Mammary epithelial cell (primary cell): Measurements from ENCODE around the gene MYBPH.

Experiments
- EZH2 ChIP-seq: IDR thresholded peaks from 2 replicates; pipeline ENCODE4 v1.6.1; 2012; ENCODE audit warnings: low read length, inconsistent platforms, borderline replicate concordance
- TF ChIP-seq, protein P1 (sequence below), 2 donors: IDR thresholded peaks in 1 of 2; conservative IDR thresholded peaks in 1 of 2; 2 replicates each; pipeline ENCODE4 v1.5.1; 2011 to 2012; ENCODE audit warnings: inconsistent platforms in 2 of 2, low read length in 2 of 2, mild to moderate bottlenecking in 2 of 2, control low read depth in 1 of 2, low read depth in 1 of 2; ENCODE audit not compliant: insufficient read depth in 1 of 2; ENCODE audit errors: extremely low read depth in 1 of 2

DNA sequence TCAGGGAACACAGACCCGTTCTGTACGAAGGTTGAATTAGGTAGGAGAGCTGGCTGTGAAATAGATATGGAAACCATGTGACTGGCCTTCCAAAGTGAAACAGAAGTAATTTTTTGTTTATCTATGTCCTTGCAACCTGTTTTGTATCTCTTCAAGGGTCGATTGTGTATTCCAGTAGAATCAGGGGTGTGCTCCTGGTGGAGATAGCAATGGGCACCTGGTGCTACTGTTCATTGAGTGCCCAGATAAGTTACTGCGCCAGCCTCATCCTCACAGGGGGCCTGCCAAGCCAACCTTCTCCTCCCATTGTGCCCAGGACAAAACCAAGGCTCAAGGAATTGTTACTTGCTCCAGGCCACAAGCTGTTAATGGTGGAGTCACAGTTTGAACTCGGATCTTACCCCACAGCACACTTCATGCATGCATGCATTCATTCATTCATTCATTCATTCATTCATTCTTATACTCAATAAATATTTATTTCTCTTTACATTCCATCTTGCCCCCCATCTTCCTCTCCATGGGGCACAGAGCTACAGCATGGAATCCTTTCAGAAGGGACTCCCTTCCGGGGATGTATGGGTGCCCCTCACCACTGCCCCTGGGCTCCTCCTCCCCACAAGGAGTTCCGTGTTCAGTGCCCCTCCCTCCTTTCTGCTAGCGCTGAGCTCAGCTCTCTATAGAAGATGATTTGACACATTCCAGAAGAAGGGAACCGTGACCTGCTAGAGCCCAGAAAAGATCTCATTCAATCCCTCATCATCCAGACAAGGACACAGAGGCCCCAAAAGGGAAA lies 24.1 kb downstream of the MYBPH start:
- TF ChIP-seq, protein P1, sequence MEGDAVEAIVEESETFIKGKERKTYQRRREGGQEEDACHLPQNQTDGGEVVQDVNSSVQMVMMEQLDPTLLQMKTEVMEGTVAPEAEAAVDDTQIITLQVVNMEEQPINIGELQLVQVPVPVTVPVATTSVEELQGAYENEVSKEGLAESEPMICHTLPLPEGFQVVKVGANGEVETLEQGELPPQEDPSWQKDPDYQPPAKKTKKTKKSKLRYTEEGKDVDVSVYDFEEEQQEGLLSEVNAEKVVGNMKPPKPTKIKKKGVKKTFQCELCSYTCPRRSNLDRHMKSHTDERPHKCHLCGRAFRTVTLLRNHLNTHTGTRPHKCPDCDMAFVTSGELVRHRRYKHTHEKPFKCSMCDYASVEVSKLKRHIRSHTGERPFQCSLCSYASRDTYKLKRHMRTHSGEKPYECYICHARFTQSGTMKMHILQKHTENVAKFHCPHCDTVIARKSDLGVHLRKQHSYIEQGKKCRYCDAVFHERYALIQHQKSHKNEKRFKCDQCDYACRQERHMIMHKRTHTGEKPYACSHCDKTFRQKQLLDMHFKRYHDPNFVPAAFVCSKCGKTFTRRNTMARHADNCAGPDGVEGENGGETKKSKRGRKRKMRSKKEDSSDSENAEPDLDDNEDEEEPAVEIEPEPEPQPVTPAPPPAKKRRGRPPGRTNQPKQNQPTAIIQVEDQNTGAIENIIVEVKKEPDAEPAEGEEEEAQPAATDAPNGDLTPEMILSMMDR (conservative IDR thresholded peaks at IDR 0.05 in 1 of 2, IDR thresholded peaks at IDR 0.05 in 1 of 2; ENCODE audit: extremely low read depth in 1 of 2, insufficient read depth in 1 of 2, low read depth in 1 of 2, low read length in 2 of 2), result no peak
- TF ChIP-seq EZH2, result no peak
